ENCODE measurements around the gene SORBS2.
"Not testable (repeated sequence)": the region's sequence is repeated elsewhere in the genome, so short reads cannot be mapped to it uniquely, and the experiment has no call there.

Gene SORBS2

GRCh38 chr4:185578284-185578683, 233.7 kb downstream of the SORBS2 start:
- no peak for DNase-seq

- DNase-seq: no peak
Observed at GRCh38 chr4:185576962-185577950, 234.7 kb downstream of the SORBS2 start.

- DNase-seq: no peak
Observed at GRCh38 chr4:185576314-185576961, 235.6 kb downstream of the SORBS2 start.

- no peak for DNase-seq
Observed at GRCh38 chr4:185573651-185574199, 238.3 kb downstream of the SORBS2 start.

- DNase-seq: no peak
Observed at GRCh38 chr4:185570727-185571126, 241.3 kb downstream of the SORBS2 start.

- no peak for DNase-seq
Observed at GRCh38 chr4:185567381-185568376, 244.3 kb downstream of the SORBS2 start.

- no peak for DNase-seq
Observed at GRCh38 chr4:185566972-185567371, 245.0 kb downstream of the SORBS2 start.

GRCh38 chr4:185566425-185566824, 245.6 kb downstream of the SORBS2 start:
- DNase-seq: no peak

- DNase-seq: no peak
Observed at GRCh38 chr4:185565696-185566095, 246.3 kb downstream of the SORBS2 start.

GRCh38 chr4:185564349-185564748, 247.6 kb downstream of the SORBS2 start:
- DNase-seq: no peak

- DNase-seq: no peak
Observed at GRCh38 chr4:185562531-185562930, 249.5 kb downstream of the SORBS2 start.

- no peak for DNase-seq
Observed at GRCh38 chr4:185560316-185560715, 251.7 kb downstream of the SORBS2 start.

- no peak for DNase-seq
Observed at GRCh38 chr4:185559915-185560281, 252.1 kb downstream of the SORBS2 start.

- not testable (repeated sequence) for DNase-seq
Observed at GRCh38 chr4:185559251-185559914, 252.6 kb downstream of the SORBS2 start.

GRCh38 chr4:185554365-185555126, 257.4 kb downstream of the SORBS2 start:
- DNase-seq: no peak

- DNase-seq: no peak
Observed at GRCh38 chr4:185552254-185552653, 259.7 kb downstream of the SORBS2 start.

GRCh38 chr4:185550933-185551332, 261.1 kb downstream of the SORBS2 start:
- no peak for DNase-seq

GRCh38 chr4:185549095-185549639, 262.8 kb downstream of the SORBS2 start:
- DNase-seq: no peak

GRCh38 chr4:185548587-185548986, 263.4 kb downstream of the SORBS2 start:
- no peak for DNase-seq

- DNase-seq: no peak
Observed at GRCh38 chr4:185546335-185546734, 265.7 kb downstream of the SORBS2 start.

All from stimulated activated CD4-positive, alpha-beta T cell treated with anti-CD3 and anti-CD28 coated beads, Interleukin-12 subunit alpha, Interleukin-12 subunit beta, amount 100 ng/mL, for 4 hours (primary cell).